ENCODE results near the gene PSMD10. TPM values are rescaled to one million over a fixed set of nuclear protein-coding genes. Genes with fewer than 3 reads are reported as not detected.

The PSMD10 gene
- total and polyA plus RNA-seq, 2 of the 8 experiments (the other 6 are each of a cell fraction or from before 2014, with no cell fraction given) = 49.9 to 79.9 TPM

DNA sequence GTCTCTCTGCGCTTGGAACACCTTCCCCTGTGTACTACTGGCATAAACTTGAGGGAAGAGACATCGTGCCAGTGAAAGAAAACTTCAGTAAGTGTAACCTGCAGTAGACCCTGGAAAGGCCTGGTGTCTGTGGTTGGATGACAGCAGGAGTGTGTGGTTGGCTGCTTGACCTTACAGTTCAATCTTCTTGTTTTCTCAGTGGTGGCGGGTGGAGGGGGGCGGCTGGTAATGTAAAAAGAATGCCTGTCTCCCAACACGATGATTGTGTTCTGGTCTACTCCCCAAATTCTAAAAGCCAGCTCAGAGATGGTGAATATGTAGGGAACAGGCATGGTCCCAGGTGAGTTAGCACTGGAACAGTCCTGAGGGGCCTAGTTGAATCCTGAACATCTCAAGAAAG lies 18.6 kb downstream of the PSMD10 start:
- no peak overlapping the region for H3K9ac ChIP-seq (replicated peaks in 1 of 4; ENCODE audit: extremely low read depth in 1 of 4, low read depth in 3 of 4, low read length in 3 of 4)
- H2BK5ac ChIP-seq (ENCODE audit: low read depth, low read length) = no peak overlapping the region
- H4K8ac ChIP-seq (ENCODE audit: extremely low read depth, insufficient read depth, low read length) = no peak overlapping the region
- H3K23me2 ChIP-seq (ENCODE audit: low read depth, low read length) = no peaks in the 10 kb centered on the region
- no peaks in the 10 kb centered on the region for H4K20me1 ChIP-seq (replicated peaks in 1 of 2; ENCODE audit: control insufficient read depth in 1 of 2, insufficient read depth in 2 of 2, low read length in 2 of 2)
- H3K18ac ChIP-seq (ENCODE audit: extremely low read depth, low read length) = no peak overlapping the region
- 92% methylated on average over 5 of the region's 5 CpGs; no CpG with 5 or more reads in 1 of the 2 experiments for WGBS, 2 experiments (ENCODE audit: extremely low coverage in 1 of 2, insufficient coverage in 1 of 2, insufficient read length in 1 of 2, insufficient replicate concordance in 2 of 2, low coverage in 1 of 2, low lambda C conversion rate in 2 of 2, missing lambda C conversion rate in 1 of 2)
- no peak overlapping the region for H3K4ac ChIP-seq (replicated peaks; ENCODE audit: insufficient read length, low read depth, low read length)
- no peaks in the 10 kb centered on the region for H3K9me3 ChIP-seq (ENCODE audit: insufficient read depth in 2 of 2, low read depth in 1 of 2, low read length in 1 of 2)
- H3K27ac ChIP-seq (ENCODE audit: low read depth, low read length) = no peak overlapping the region
- H3K14ac ChIP-seq (ENCODE audit: insufficient read length) = no peak overlapping the region
- no peak overlapping the region for H2BK12ac ChIP-seq (ENCODE audit: low read depth, low read length)
- ChIA-PET CTCF (ENCODE audit: partially characterized antibody) (interaction anchor here (0.7 kb wide), 1 partner anchor 179 kb away, joined by 3 read pairs; no protein-coding TSS in a partner anchor), POLR2A (ENCODE audit: partially characterized antibody) (no interaction called here)
- no peaks in the 10 kb centered on the region for H3K4me1 ChIP-seq (replicated peaks in 1 of 4; ENCODE audit: control insufficient read depth in 3 of 4, insufficient read depth in 4 of 4, low read length in 3 of 4)
- no peak for DNase-seq (ENCODE audit: low read depth in 1 of 2, low spot score in 2 of 2)
- no peaks in the 10 kb centered on the region for H3K27me3 ChIP-seq (replicated peaks in 1 of 4; ENCODE audit: control insufficient read depth in 3 of 4, extremely low read depth in 1 of 4, insufficient read depth in 3 of 4, low read length in 3 of 4)
- H3K79me2 ChIP-seq (ENCODE audit: control insufficient read depth in 1 of 2, insufficient read depth in 2 of 2, low read length in 2 of 2) = no peaks in the 10 kb centered on the region
- no peak overlapping the region for H4K5ac ChIP-seq (ENCODE audit: insufficient read length, low read depth, low read length)
- no peak overlapping the region for H2AFZ ChIP-seq (ENCODE audit: low read length)
- H3K23ac ChIP-seq (ENCODE audit: insufficient read length) = no peak overlapping the region
- no peak overlapping the region for H2BK15ac ChIP-seq (ENCODE audit: low read length)
- H2BK20ac ChIP-seq (ENCODE audit: low read length) = no peak overlapping the region
- H3K4me2 ChIP-seq (ENCODE audit: insufficient read depth in 1 of 2, low read depth in 2 of 2, low read length in 2 of 2) = no peak overlapping the region
- no peak overlapping the region for H2BK120ac ChIP-seq (replicated peaks; ENCODE audit: low read depth, low read length)
- no peaks in the 10 kb centered on the region for H3K36me3 ChIP-seq (ENCODE audit: control insufficient read depth in 2 of 4, insufficient read depth in 4 of 4, low read length in 3 of 4)
- H3K56ac ChIP-seq (replicated peaks; ENCODE audit: insufficient read length, low read depth, low read length) = no peak overlapping the region
- H4K91ac ChIP-seq (replicated peaks; ENCODE audit: insufficient read length, low read length) = no peak overlapping the region
- FAIRE-seq = no peak
- H3K79me1 ChIP-seq (ENCODE audit: low read depth, low read length) = no peaks in the 10 kb centered on the region
- no peak overlapping the region for H2AK5ac ChIP-seq (ENCODE audit: low read depth, low read length)
- no peak overlapping the region for H3K4me3 ChIP-seq (ENCODE audit: extremely low read depth in 1 of 4, insufficient read depth in 2 of 4, low read depth in 3 of 4, low read length in 4 of 4)
- TF ChIP-seq ZNF274 (IDR thresholded peaks at IDR 0.05; ENCODE audit: borderline replicate concordance, extremely low read depth, low read length) (no peak), JUN (IDR thresholded peaks at IDR 0.05; ENCODE audit: low read depth, low read length) (no peak)
